Esophagus muscularis mucosa (tissue), 4 donors: Measurements from ENCODE around the gene CFAP70.

ENCODE experiments used
- CTCF ChIP-seq, 3 experiments: fragments of 200-600 bp in 2 of 3; fragments of 450-650 bp in 1 of 3; sonication (generic) in 2 of 3; IDR thresholded peaks; one replicate each; pipeline ENCODE4 v1.5.1; 2017 to 2019; ENCODE audit warnings: antibody characterized with exemption in 3 of 3, mild to moderate bottlenecking in 2 of 3, moderate library complexity in 1 of 3
- EP300 ChIP-seq: sonication (generic); formaldehyde crosslinking; IDR thresholded peaks from one replicate; pipeline ENCODE4 v1.6.1; 2017; ENCODE audit warnings: antibody characterized with exemption
- POLR2A ChIP-seq: fragments of 450-650 bp; IDR thresholded peaks from one replicate; pipeline ENCODE4 v1.6.1; 2017; ENCODE audit warnings: antibody characterized with exemption, moderate library complexity, mild to moderate bottlenecking, low read depth

GRCh38 chr10:73205890-73206289 lies 152.8 kb downstream of the CFAP70 start:
- TF ChIP-seq CTCF (IDR thresholded peaks at IDR 0.05) (no peak), POLR2A (no peak), EP300 (no peak)
